WTC11 (cell line): ENCODE results near the gene SMOC2. TPM values are rescaled to one million over a fixed set of nuclear protein-coding genes. Genes with fewer than 3 reads are reported as not detected.

Source experiments
- ATAC-seq: fragments of 200-7000 bp; cut with Tn5 transposase; 2 replicates; pipeline ENCODE4 v1.10.0; 2021; ENCODE audit warnings: mild to moderate bottlenecking, moderate library complexity
- CTCF ChIA-PET: fragments of 300-600 bp; sonication (Branson Sonifier 250); formaldehyde crosslinking; loops from one replicate; lab custom pipeline; 2021; ENCODE audit warnings: antibody characterized with exemption; lab: Charles Lee
- POLR2A ChIA-PET: fragments of 350-600 bp; sonication (Branson Sonifier 250); formaldehyde crosslinking; loops from one replicate; lab custom pipeline; 2021; ENCODE audit warnings: antibody characterized with exemption; lab: Charles Lee
- DNase-seq: peaks from one replicate; pipeline ENCODE4 v3.0.0; 2021; ENCODE audit warnings: low spot score
- H3K27ac Mint-ChIP-seq: 2 replicates; pipeline ENCODE4 v1.8.0; 2021; ENCODE audit warnings: mixed read lengths
- H3K27me3 Mint-ChIP-seq: 2 replicates; pipeline ENCODE4 v1.8.0; 2021; ENCODE audit warnings: low read depth, mild to moderate bottlenecking, moderate library complexity, mixed read lengths
- H3K36me3 Mint-ChIP-seq: 2 replicates; pipeline ENCODE4 v1.8.0; 2021; ENCODE audit warnings: mixed read lengths
- H3K4me1 Mint-ChIP-seq: 2 replicates; pipeline ENCODE4 v1.8.0; 2022; ENCODE audit warnings: mixed read lengths
- H3K4me3 Mint-ChIP-seq: 2 replicates; pipeline ENCODE4 v1.8.0; 2021; ENCODE audit warnings: mild to moderate bottlenecking, moderate library complexity, mixed read lengths
- H3K9me3 Mint-ChIP-seq: 2 replicates; pipeline ENCODE4 v1.8.0; 2021; ENCODE audit warnings: mixed read lengths
- GTF2I ChIP-seq: fragments of 250-450 bp; sonication (Bioruptor Pico); conservative IDR thresholded peaks from 2 replicates; pipeline ENCODE4 v1.4.0; 2021; ENCODE audit warnings: mild to moderate bottlenecking
- IRF2 ChIP-seq: sonication (generic); formaldehyde crosslinking; IDR thresholded peaks from 2 replicates; pipeline ENCODE4 v1.8.0; 2022; ENCODE audit warnings: low read depth, missing genetic modification reagents, borderline replicate concordance
- JUN ChIP-seq: sonication (generic); formaldehyde crosslinking; IDR thresholded peaks from 2 replicates; pipeline ENCODE4 v1.8.0; 2023; ENCODE audit warnings: mild to moderate bottlenecking, missing genetic modification reagents
- MYBL2 ChIP-seq: sonication (generic); formaldehyde crosslinking; IDR thresholded peaks from 2 replicates; pipeline ENCODE4 v1.8.1; 2023; ENCODE audit warnings: mild to moderate bottlenecking, moderate library complexity, missing genetic modification reagents
- RELA ChIP-seq: sonication (generic); formaldehyde crosslinking; IDR thresholded peaks from 2 replicates; pipeline ENCODE4 v1.8.1; 2022; ENCODE audit warnings: missing genetic modification reagents, mild to moderate bottlenecking, borderline replicate concordance
- SMAD4 ChIP-seq: sonication (generic); formaldehyde crosslinking; IDR thresholded peaks from 2 replicates; pipeline ENCODE4 v1.8.0; 2022; ENCODE audit warnings: mild to moderate bottlenecking, missing genetic modification reagents
- ZNF281 ChIP-seq: sonication (generic); formaldehyde crosslinking; IDR thresholded peaks from 2 replicates; pipeline ENCODE4 v1.8.0; 2023; ENCODE audit warnings: mild to moderate bottlenecking, missing genetic modification reagents
- ZNF416 ChIP-seq: fragments of 250-450 bp; sonication (Bioruptor Pico); IDR thresholded peaks from 2 replicates; pipeline ENCODE4 v1.9.0; 2021; ENCODE audit warnings: mild to moderate bottlenecking, inconsistent platforms
- total RNA-seq: library from RNA; stranded (reverse); gene quantifications from 3 replicates; pipeline ENCODE4 v1.2.3, GENCODE V29; 2021
- TF ChIP-seq, protein P1 (sequence below): sonication (generic); formaldehyde crosslinking; IDR thresholded peaks from 2 replicates; pipeline ENCODE4 v1.8.1; 2023; ENCODE audit warnings: mild to moderate bottlenecking, missing genetic modification reagents, moderate library complexity
- TF ChIP-seq, protein P2 (sequence below): sonication (generic); formaldehyde crosslinking; IDR thresholded peaks from 2 replicates; pipeline ENCODE4 v1.8.0; 2022; ENCODE audit warnings: mild to moderate bottlenecking, missing genetic modification reagents
- TF ChIP-seq, protein P3 (sequence below): fragments of 250-450 bp; sonication (Bioruptor Pico); IDR thresholded peaks from 2 replicates; pipeline ENCODE4 v1.9.0; 2021; ENCODE audit warnings: moderate library complexity, mild to moderate bottlenecking, inconsistent platforms, borderline replicate concordance

Gene SMOC2
- total RNA-seq, 1 experiment from 2014 or later: 3.9 TPM

DNA sequence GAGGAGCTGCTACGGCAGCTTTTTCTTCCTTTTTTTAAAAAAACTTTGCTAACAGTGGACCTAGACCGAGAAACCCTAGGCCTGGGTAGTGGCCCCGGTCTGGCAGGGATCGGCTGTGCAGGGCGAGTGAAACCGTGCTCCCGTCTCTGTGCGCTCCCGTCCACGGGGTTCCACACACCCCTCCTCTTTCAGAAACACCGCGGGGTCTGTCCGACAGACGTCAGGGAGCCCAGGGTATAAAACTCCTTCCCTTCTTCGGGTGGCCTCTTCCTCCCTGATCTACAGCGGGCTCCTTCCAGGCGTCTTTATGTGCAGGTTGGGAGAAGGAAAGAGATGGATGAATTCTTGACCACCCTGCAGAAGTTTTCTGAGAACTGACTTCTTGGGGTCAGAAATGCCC is 27.1 kb upstream of the SMOC2 start (continued):
- TF ChIP-seq IRF2: no peak
- no peak for TF ChIP-seq ZNF281 (CRISPR knock-in tag)
- TF ChIP-seq ZNF416: no peak
- TF ChIP-seq, protein P1, sequence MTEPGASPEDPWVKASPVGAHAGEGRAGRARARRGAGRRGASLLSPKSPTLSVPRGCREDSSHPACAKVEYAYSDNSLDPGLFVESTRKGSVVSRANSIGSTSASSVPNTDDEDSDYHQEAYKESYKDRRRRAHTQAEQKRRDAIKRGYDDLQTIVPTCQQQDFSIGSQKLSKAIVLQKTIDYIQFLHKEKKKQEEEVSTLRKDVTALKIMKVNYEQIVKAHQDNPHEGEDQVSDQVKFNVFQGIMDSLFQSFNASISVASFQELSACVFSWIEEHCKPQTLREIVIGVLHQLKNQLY (CRISPR knock-in tag): no peak

DNA sequence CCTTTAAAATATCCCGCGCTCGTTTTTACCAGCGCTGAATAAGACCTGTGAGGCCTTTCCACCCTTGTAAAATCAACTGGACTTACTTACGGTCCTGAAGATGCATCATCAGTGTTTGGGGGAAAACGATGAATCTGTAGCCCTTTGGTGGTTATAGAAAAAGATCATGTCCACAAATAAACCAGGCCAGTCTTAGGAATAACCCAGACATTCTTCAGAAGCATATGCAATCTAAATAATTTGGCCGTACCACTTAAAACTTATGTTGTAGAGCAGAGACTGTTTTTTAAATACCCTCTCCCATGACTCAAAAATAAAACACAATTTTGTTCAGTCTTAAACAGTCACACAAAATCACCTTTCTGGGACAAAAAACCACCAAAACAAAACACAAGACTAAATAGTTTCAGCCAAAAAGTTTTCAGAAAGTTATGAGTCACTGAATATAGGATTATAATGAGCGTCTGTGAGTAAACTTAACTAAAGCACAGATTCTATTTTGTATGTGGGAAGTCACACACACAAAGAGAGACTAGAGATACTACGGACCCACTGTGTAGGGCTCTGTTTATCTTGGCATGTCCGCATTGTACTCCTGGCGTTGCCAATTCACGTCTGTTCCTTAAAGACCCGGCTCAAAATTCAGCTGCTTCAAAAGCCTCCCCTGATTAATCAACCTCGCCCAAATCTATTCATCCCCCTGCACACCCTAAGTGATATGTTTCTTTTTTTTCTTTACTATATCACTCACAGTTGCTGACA is 26.5 kb upstream of the SMOC2 start:
- POLR2A ChIA-PET: no interaction called here
- CTCF ChIA-PET: no interaction called here
- H3K4me1 Mint-ChIP-seq: peaks cover 16% of the 10 kb centered on the region
- no peaks in the 10 kb centered on the region for H3K36me3 Mint-ChIP-seq
- DNase-seq (no peak), ATAC-seq (no peak)
- no peak overlapping the region for H3K27ac Mint-ChIP-seq
- H3K27me3 Mint-ChIP-seq: no peaks in the 10 kb centered on the region
- no peaks in the 10 kb centered on the region for H3K9me3 Mint-ChIP-seq
- no peak for TF ChIP-seq RELA (CRISPR knock-in tag)
- no peak for TF ChIP-seq JUN (CRISPR knock-in tag)
- TF ChIP-seq, protein P2, sequence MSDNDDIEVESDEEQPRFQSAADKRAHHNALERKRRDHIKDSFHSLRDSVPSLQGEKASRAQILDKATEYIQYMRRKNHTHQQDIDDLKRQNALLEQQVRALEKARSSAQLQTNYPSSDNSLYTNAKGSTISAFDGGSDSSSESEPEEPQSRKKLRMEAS: no peak
- TF ChIP-seq GTF2I (CRISPR knock-in tag): no peak
- H3K4me3 Mint-ChIP-seq: no peak overlapping the region

- DNase-seq: no peak
- Mint-ChIP-seq H3K9me3 (no peaks in the 10 kb centered on the region), H3K4me3 (no peak overlapping the region), H3K36me3 (no peaks in the 10 kb centered on the region), H3K27ac (no peak overlapping the region), H3K27me3 (no peaks in the 10 kb centered on the region), H3K4me1 (peaks cover 16% of the 10 kb centered on the region)
- no peak for TF ChIP-seq SMAD4 (CRISPR knock-in tag)
- TF ChIP-seq MYBL2 (CRISPR knock-in tag): no peak
- CTCF ChIA-PET: interaction anchor here (1.1 to 1.8 kb wide), 2 partner anchors 13 to 27 kb away, joined by 3 to 5 read pairs; no protein-coding TSS in a partner anchor
- ATAC-seq: no peak
- POLR2A ChIA-PET: no interaction called here
These were observed 25.6 kb upstream of the SMOC2 start for GRCh38 chr6:168415098-168415992.

GRCh38 chr6:168415993-168416530 is 24.9 kb upstream of the SMOC2 start:
- no peak overlapping the region for H3K27ac Mint-ChIP-seq
- DNase-seq (no peak), ATAC-seq (no peak)
- no peaks in the 10 kb centered on the region for H3K36me3 Mint-ChIP-seq
- H3K4me1 Mint-ChIP-seq: peaks cover 16% of the 10 kb centered on the region
- ChIA-PET POLR2A (no interaction called here), CTCF (interaction anchor here (1.1 to 1.8 kb wide), 2 partner anchors 12 to 26 kb away, joined by 3 to 5 read pairs; no protein-coding TSS in a partner anchor)
- H3K27me3 Mint-ChIP-seq: no peaks in the 10 kb centered on the region
- no peak for TF ChIP-seq ZNF416
- TF ChIP-seq, protein P3, sequence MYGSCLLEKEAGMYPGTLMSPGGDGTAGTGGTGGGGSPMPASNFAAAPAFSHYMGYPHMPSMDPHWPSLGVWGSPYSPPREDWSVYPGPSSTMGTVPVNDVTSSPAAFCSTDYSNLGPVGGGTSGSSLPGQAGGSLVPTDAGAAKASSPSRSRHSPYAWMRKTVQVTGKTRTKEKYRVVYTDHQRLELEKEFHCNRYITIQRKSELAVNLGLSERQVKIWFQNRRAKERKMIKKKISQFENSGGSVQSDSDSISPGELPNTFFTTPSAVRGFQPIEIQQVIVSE (CRISPR knock-in tag): no peak
- TF ChIP-seq, protein P2: no peak
- H3K9me3 Mint-ChIP-seq: no peaks in the 10 kb centered on the region
- no peak overlapping the region for H3K4me3 Mint-ChIP-seq
